CD4-positive, alpha-beta T cell treated with Interleukin-1 beta for 1 hour (primary cell): ENCODE measurements around the gene CHAC2.
"Not testable (repeated sequence)": the region's sequence is repeated elsewhere in the genome, so short reads cannot be mapped to it uniquely, and the experiment has no call there.

Experiments used
- DNase-seq, 2 donors: peaks; one replicate each; pipeline ENCODE4 v3.0.0-alpha.2; 2020 to 2022

Gene CHAC2

DNA sequence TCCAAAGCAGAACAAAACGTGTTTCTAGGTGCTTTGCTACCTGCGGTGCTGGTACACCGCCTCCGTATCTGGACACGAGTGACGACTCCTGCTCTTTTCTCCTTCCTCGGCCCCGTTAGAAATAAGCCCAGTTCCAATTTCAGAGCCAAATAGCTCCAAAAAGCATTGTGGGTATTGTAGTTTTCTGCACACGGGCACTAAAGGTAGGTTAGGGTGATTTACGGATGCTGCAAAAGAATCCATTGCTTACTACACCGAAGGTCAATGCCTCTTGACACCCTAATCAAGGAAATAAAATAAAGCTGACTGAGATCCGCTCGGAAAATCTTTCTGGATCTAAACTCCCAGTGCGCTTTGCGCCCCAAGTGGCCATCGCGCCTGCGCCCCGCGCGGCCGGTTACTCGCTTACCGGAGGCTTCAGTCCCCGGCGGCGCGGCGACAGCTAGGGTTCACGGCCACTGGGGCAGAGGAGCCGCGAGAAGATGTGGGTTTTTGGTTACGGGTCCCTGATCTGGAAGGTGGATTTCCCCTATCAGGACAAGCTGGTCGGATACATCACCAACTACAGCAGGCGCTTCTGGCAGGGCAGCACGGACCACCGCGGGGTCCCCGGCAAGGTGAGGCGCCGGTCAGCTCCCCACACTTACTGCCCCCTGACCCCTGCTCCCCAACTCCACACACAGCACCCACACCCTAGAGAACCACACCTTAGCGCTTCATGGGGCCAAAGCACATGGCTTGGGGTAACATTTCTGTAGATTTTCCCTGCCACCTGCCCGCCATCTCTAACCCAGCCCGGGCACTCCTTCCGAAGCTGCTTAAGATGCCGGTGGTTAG lies at the start of gene CHAC2:
CHAC2 (plus strand) TSS at position 400 of the 837 bp plus-strand sequence; CDS start at position 483, 83 bp downstream.
- DNase-seq: peak; percentile 87 to 88

DNA sequence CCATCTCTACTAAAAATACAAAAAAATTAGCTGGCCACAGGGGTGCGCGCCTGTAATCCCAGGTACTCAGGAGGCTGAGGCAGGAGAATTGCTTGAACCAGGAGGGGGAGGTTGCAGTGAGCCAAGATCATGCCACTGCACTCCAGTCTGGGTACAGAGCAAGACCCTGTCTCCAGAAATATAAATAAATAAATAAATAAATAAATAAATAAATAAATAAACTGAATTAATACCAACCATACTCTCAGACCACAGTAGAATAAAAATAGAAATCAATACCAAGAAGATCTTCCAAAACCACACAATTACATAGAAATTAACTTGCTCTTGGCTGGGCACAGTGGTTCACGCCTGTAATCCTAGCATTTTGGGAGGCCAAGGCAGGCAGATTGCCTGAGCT lies 46.7 kb upstream of the CHAC2 start:
- DNase-seq: not testable (repeated sequence)

DNA sequence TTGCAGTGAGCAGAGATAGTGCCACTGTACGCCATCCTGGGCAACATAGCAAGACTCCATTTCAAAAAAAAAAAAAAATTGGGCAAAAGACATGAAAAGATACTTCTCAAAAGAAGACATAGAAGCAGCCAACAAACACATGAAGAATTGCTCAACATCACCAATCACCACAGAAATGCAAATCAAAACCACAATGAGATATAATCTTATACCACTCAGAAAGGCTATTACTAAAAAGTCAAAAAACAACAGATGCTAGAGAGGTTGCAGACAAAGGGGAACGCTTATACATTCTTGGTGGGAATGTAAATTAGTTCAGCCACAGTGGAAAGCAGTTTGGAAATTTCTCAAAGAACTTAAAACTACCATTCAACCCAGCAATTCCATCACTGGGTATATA lies 43.1 kb upstream of the CHAC2 start:
- DNase-seq: no peak

DNA sequence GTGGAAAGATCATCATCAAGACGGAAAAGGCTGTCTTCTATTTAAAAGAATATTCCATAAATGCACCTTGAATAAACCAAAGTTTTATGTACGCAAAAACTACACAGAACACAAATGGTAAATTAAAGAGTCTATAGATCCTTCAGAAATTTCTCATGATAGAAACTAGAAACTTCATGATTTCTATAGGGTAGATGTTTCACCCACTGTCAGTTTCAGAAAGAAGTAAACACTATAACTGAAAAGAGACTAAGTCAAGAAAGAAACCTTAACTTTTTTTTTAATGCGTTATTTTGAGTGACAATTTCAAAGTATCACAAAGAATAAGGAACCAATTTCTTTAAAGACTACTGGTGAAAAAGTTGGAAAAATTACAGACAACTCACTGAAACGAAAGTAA lies 41.9 kb upstream of the CHAC2 start:
- DNase-seq: no peak

DNA sequence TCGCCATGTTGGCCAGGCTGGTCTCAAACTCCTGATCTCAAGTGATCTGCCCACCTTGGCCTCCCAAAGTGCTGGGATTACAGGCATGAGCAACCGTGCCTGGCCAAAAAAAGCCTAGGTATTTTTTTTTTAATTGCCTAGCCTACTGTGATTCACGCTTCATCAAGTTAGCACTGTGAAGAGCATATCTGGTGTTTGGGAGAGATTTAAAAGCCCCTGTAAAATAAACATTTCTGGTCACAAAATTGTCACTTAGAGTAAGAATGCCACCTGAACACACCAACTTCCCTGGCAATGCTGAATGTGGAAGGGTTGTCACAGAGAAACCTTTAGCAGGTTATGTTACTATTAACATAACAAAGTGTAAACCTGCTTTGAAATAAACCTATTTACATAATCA lies 39.7 kb upstream of the CHAC2 start:
- DNase-seq: no peak

DNA sequence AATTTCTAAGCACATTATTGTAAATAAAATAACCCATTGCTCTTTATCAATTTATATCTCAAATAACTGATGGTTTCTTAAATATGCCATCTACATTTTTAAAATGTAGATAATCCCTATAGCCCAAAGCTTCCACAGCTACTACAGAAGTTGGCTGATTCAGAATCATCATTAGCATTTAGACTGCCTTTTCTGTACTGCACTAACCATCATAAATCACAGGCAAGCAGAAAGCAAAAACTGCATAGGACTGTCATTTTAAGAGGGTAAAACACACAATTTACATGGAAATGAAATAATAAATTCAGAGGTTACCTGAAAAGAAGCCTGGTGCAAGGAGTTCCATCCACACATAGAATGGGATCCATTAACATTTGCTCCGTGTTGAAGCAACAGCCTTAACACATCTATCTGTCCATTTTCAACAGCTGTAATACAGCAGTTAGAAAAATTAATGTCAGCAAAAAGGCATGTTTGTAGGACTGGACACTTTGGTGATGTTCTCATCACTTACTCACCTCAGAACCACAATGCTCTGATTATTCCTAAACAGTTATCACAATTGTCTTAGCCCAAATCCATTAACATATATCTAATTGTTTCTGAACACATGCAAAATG lies 38.4 kb upstream of the CHAC2 start:
- no peak for DNase-seq

DNA sequence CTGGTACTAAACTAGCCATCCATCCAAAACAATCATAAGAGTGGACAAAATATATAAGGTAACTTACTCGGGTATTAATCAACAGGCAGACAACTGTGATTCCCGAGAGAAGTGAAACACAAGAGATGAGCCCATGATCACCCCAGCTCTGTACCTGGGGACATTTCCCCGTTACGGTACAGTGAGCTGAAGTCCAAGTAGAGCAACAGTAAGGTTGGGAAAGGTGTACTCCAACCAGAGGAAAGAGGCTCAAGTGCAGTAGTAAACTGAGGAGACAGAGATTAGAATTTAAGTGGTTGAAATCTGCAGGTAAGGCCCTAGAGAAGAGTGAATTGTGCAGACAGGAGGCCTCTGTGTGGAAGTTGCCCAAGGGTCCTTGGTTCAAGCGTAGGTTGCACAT lies 30.5 kb upstream of the CHAC2 start:
- DNase-seq: no peak

DNA sequence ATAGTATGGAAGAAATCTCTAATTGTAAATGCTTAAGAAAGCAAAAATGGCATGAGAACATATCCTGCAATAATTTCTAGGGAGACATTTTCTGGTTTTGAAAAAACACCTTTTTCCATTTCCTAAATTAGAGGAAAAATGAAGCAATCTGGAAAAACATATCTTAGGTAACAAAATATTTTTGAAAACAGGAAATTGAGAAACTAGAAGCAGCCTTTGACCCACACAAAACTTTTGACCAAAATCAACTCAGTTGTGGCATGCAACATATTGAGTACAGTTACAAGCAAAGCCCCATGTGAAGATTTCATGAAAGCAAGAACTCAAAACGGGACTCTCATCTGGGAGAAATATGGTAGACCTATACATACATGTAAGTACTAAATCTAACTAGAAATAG lies 28.6 kb upstream of the CHAC2 start:
- no peak for DNase-seq

DNA sequence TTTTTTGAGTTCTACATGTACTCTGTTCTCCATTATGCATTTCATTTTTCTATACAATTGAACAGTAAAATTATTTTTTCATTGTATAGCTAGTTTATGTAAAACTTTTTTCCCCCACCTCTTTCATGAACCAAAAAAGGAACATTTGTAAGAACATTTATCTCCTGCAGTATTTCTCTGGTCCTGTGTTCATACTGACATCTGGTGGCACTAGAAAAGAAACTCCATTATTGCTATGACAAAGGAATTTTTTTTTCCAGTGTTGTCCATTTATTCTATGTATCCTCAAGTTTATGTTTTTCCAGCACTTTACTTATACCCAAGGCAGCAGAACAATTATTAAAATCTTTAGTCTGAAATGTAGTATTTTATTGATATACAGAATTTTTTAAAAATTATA lies 27.4 kb upstream of the CHAC2 start:
- DNase-seq: no peak

DNA sequence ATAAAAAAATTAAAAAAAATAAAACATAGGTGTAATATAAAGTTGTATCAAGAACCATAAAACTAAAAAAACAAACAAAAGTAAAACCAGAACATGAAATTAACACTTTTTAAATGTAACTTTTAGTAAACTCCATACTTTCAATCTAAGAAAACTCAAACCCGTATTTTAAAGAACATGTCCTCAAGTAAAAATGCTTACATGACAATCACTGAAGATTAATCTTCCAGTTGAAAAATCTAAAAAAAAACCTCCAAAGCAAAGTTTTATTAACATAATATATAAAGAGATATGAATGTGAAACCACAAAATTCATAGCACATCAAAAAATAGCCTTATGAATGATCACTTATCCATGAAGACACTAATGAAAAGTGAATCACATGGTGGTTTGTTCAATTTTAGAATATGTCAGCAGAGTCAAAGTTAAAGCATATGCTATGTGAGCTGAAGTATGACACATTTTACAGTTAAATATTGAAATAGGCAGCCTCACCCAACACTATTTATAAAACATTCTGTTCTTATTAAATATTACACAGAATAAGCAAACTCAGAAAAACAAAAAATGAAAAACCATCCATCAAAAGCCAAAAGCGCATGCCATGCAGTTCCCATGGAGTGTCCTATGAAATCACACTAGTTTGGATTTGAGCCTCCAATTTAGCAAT lies 23.1 kb upstream of the CHAC2 start:
- no peak for DNase-seq

DNA sequence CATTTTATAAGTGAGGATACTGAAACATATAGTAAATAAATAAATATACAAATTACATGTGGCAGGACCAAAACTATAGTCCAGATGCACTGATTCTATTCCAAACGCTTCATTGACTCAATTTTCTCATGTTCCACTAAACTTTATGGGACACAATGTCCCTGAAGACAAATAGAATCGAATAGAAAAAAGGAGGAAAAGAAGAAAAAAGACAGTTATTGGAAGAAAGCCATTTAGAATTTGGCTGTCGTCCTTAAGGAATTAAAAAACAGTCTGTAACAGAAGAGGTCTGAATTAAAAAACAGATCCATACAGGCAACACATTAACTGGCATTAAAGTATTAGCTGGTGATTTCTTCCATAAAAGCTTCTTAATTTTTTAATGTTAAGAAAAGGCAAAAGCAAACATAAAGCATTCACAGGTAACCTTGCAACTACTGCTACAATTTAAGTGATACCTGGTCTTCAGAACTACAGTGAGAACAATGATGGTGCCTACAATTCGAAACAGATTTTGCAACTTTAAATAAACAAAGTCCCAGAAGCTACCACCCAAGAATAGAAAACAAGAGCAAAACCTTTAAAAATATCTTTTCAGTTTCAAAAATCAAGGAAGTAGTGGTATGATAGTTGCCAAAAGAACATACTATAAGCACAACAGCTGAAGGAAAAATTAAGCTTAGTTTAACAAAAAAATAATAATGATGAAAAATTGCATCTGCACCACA lies 17.4 kb upstream of the CHAC2 start:
- no peak for DNase-seq

DNA sequence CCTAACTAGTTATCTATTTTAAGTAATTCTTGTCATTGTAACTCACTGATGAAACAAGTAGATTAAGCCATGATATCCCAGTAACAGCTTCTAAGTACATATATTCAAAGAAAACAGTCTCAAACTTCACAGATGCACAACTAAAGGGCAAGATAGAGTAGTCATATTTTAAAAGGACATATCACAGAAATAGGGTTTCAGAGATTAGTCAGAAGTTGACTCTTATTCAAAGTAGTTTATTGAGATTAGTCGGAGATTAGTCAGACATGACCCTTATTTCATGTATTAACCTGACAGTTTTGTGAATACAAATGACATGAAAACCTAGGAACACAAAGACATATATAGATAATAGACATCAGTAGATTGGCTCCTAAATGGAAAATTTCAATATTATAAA lies 15.9 kb upstream of the CHAC2 start:
- DNase-seq: no peak

DNA sequence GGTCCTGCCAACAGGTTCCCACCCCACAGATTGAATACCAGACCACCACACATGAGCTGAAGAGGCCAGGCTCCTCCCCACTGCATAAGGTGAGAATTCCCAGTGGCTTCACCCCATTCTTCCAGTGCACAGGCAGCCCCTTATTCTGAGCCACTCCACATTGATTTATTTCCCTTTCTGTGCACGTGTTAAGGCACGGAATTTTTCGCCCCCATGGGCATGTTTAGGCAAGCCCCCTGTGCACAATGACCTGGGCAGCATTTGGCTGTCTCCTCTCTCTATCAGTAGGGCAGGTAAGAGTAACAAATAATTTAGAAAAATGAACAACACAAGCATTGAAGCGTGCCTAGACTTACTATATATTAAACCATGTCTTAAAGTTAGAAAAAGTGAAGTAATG lies 15.2 kb upstream of the CHAC2 start:
- no peak for DNase-seq

DNA sequence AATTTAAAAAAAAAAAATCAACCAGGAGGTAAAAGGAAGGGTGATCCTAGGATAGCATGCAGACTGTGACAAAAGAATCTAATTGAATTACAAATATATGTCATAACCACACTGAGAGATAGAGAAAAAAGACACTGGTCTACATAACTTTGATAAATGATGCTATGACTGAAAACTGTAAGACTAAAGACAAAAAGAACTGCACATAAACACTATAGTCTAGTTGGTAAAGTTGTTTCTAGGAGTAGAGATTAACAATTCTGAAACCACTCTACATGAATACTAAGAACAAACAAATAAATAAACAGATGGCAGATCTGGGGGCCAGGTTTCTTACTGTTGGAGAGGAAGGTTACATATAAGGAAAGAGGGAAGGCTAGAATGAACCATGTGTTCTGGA lies 14.6 kb upstream of the CHAC2 start:
- no peak for DNase-seq

DNA sequence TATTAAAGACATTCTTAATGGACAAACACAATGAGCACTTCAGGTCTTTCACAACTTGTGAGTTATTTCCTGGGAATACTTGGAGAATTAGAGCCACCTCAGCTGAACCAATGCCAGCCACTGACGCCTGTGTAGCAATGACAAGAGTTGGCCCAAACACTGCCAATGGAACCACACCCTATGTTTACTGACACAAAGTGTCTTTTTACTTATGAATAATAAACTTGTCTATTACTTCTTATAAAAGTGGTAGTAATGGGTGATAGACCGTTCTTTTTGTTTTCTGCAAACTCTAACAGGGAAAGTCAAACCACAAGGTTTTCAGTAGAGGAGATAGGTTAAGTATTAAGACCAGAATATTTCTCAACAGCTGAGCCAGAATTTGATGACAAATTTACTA lies 12.5 kb upstream of the CHAC2 start:
- no peak for DNase-seq

DNA sequence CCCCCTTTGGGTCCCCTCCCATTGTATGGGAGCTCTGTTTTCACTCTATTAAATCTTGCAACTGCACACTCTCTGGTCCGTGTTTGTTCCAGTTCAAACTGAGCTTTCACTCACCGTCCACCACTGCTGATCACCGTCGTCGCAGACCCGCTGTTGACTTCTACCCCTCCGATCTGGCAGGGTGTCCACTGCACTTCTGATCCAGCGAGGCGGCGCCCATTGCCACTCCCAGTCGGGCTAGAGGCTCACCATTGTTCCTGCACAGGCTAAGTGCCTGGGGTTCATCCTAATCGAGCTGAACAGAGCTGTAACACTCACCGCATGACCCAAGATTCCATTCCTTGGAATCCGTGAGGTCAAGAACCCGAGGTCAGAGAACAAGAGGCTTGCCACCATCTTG lies 11.0 kb upstream of the CHAC2 start:
- no peak for DNase-seq

DNA sequence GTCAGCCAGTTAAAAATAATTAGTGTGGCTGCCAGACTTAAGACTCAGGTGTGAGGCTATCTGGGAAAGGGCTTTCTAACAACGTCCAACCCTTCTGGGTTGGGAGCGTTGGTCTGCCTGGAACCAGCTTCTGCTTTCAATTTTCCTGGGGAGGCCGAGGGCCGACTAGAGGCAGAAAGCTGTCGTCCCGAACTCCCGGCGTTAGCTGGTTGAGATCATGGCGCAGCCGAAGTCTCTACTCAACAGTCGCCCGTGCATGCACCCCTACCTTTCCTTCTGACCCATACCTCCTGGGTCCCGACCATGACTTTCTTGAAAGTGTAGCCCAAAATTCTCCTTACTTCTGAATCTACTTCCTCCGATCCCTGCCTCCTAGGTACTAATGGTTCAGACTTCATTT lies 10.4 kb upstream of the CHAC2 start:
- DNase-seq: not testable (repeated sequence)

DNA sequence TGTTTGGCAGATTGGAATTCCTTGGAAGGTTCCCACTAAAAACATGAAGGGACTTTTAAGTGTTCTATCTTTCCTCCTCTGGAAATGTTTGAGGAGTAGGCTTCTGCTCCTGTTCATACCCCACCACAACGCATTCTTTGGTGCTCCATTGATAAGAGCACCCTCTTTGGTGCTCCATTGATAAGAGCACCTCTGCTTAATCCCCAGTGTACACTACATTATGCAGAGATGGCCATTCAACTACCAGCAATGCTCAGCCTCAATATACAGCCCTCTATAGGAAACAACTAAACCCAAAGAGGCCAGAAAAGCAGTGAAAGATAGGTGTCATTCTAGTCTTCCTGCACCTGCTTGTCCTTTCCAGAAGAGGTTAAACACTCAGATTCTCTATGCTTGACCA lies 1.8 kb upstream of the CHAC2 start:
- DNase-seq: no peak

DNA sequence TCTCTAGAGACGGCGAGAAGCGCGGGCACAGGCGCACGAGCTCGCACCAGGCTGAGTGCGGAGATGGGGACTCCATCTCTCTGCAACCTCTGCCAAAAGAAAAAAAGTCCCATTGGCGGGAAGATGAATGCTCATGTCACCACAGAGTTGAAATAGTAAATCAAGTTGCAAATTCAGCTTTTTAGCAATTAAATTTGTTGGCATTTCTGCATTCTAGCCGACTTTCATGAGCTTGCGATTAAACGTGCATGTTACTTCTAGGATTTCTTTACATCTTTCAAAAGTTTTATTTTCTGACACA lies 588 bp downstream of the CHAC2 start:
- no peak for DNase-seq

DNA sequence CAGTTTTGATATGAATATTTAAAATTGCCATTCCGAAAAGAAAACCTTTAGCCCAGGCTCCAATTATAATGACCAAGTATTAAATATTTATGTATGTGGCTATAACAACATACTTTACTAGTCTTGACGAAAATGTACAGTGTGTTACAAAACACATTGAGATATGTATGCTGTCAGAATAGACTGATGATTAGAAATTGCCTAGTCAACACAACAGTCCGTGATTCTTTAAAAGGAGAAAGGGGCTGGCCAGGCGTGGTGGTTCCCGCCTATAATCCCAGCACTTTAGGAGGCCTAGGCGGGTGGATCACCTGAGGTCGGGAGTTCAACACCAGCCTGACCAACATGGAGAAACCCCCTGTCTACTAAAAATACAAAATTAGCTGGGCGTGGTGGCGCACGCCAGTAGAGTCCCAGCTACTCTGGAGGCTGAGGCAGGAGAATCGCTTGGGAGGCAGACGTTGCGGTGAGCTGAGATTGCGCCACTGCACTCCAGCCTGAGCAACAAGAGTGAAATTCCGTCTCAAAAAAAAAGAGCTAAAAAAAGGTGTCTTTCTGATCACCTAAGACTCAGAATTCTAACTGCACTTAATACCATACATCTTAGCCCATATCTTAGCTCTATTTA lies 1.8 kb downstream of the CHAC2 start:
- DNase-seq: no peak

DNA sequence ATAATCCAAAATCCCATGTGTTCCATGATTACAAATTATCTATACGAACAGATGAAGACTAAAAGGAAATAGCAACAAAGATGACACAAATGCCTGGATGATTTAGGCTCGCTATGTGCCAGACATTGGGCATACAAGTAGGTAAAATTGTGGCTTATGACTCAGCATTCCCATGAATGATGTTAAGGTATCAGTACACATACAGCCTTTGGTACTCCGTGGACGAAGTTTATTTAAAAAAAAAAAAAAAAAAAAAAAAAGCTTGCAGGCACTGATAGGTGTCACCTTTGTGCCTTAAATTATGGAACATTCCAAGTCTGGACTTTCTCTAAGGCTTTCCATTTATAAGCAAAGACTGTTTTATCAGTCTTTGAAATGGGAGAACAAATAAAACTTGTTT lies 2.7 kb downstream of the CHAC2 start:
- DNase-seq: no peak

DNA sequence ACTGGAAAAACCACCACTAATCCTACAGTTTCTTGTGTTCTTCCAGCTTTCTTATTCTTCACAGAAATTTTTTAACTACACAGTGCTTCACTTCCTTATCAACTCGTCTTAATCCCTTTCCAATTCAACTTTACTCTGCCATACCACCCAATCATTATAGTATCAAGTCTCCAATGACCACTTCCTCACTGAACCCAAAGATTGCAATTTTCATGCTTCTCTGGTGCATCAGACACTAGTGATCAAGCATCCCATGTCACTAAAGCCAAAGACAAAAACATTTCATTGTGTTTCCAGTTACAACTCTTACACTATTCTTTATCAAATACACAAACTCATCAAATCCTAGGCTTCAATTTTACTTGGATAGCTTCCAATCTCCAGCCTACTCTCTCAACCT lies 9.5 kb downstream of the CHAC2 start:
- no peak for DNase-seq

DNA sequence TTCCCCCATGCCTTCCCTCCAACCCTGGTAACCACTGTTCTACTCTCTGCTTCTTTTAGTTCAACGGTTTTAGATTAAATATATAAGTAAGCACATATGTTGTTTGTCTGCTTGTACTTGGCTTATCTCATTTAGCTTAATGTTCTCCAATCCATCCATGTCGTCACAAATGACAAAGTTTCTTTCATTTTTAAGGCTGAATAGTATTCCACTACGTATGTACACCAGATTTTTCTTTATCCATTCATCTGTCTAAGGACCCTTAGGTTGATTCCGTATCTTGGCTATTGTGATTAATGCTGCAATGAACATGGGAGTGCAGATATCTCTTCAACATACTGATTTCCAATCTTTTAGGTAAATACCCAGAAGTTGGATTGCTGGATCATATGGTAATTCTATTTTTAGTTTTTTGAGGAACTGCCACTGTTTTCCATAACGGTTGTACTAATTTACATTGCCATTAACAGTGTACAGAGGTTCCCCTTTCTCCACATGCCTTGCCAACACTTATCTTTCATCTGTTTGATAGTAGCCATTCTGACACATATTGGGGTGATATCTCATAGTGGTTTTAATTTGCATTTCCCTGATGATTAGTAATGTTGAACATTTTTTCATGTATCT lies 11.0 kb downstream of the CHAC2 start:
- DNase-seq: no peak
